HG03039 (cell line): ENCODE results near the gene PRKAR2B.

Experiments used
- ATAC-seq: cut with Tn5 transposase; IDR thresholded peaks from one replicate; pipeline ENCODE4 v1.9.1; 2021; ENCODE audit warnings: mild to moderate bottlenecking, moderate library complexity; ENCODE audit not compliant: unreplicated experiment

PRKAR2B gene

GRCh38 chr7:107173691-107174406 is 129.3 kb downstream of the PRKAR2B start:
- ATAC-seq: peak; percentile 53

GRCh38 chr7:107179326-107180164 is 135.0 kb downstream of the PRKAR2B start:
- ATAC-seq: no peak

- ATAC-seq: no peak
Measured at GRCh38 chr7:107180378-107180777, 135.9 kb downstream of the PRKAR2B start.

- no peak for ATAC-seq
Measured at GRCh38 chr7:107181172-107181571, 136.7 kb downstream of the PRKAR2B start.

- ATAC-seq: no peak
Measured at GRCh38 chr7:107185716-107186115, 141.2 kb downstream of the PRKAR2B start.

- no peak for ATAC-seq
Measured at GRCh38 chr7:107186240-107186639, 141.7 kb downstream of the PRKAR2B start.

GRCh38 chr7:107187774-107188173 is 143.3 kb downstream of the PRKAR2B start:
- ATAC-seq: no peak

- ATAC-seq: no peak
Measured at GRCh38 chr7:107190090-107190489, 145.6 kb downstream of the PRKAR2B start.

- ATAC-seq: no peak
Measured at GRCh38 chr7:107194052-107194451, 149.5 kb downstream of the PRKAR2B start.

GRCh38 chr7:107196834-107197610 is 152.5 kb downstream of the PRKAR2B start:
- ATAC-seq: no peak

- no peak for ATAC-seq
Measured at GRCh38 chr7:107201795-107202450, 157.4 kb downstream of the PRKAR2B start.

GRCh38 chr7:107203607-107204006 is 159.1 kb downstream of the PRKAR2B start:
- no peak for ATAC-seq

GRCh38 chr7:107206136-107206535 is 161.6 kb downstream of the PRKAR2B start:
- no peak for ATAC-seq

GRCh38 chr7:107206706-107207105 is 162.2 kb downstream of the PRKAR2B start:
- no peak for ATAC-seq

GRCh38 chr7:107207459-107207858 is 163.0 kb downstream of the PRKAR2B start:
- no peak for ATAC-seq

GRCh38 chr7:107208024-107208521 is 163.6 kb downstream of the PRKAR2B start:
- ATAC-seq: no peak

GRCh38 chr7:107208563-107208962 is 164.1 kb downstream of the PRKAR2B start:
- ATAC-seq: no peak

- no peak for ATAC-seq
Measured at GRCh38 chr7:107209565-107209964, 165.1 kb downstream of the PRKAR2B start.

GRCh38 chr7:107210400-107210799 is 165.9 kb downstream of the PRKAR2B start:
- no peak for ATAC-seq
